NCI-H1105 treated with DMSO at 0.1 percent for 48 hours (cell line): ENCODE measurements around the gene MYO1D.
"Not testable (repeated sequence)": the region's sequence is repeated elsewhere in the genome, so short reads cannot be mapped to it uniquely, and the experiment has no call there.

Source experiments
- DNase-seq: peaks from one replicate; lab custom pipeline; 2025; lab: John Stamatoyannopoulos, UW

The MYO1D gene

DNA sequence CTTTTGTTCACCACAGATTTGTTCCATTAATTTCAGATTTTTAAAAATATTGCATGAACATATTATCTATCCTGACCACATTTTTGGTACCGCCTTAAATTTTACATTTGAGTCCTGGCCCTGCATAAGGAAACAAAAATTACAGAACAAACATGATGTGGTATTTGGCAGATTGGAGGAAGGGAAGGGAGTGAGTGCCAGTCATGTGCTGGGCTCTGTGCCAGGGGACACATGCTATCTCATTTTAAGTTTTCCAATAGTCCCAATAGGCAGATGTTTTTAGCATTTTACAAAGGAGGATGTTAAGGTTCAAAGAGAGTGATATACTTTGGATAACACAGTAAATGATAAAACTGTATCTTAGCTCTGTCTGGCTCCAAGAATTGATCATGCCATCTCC is 205.0 kb downstream of the MYO1D start:
- DNase-seq: peak; percentile 10

DNA sequence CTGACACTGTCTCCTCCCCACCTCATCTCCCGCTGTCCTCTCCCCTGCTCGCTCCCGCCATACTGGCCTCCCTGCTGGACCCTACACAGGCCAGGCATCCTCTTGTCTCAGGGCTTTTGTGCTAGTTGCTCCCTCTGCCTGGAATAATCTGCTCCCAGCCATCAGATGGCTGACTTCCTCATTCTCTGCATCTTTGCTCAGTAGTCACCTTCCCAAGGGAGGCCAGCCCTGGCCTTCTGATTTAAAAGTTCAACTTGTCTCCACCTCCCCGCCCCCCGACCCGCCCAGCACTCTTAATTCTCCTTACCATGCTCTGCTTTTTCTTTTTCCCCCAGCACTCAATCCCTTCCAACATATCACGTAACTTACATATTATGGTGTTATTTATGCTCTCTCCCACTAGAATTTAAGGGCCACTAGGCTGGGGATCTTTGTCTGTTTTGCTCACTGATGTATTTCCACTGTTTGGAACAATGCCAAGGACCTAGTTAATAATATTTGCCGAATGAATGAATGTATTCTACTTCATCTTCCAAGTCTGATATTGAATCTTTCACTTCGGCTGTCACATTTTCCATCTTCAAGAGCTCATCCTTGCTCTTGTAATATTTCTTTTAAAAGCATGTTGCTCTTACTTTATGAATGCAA is 211.9 kb downstream of the MYO1D start:
- no peak for DNase-seq

DNA sequence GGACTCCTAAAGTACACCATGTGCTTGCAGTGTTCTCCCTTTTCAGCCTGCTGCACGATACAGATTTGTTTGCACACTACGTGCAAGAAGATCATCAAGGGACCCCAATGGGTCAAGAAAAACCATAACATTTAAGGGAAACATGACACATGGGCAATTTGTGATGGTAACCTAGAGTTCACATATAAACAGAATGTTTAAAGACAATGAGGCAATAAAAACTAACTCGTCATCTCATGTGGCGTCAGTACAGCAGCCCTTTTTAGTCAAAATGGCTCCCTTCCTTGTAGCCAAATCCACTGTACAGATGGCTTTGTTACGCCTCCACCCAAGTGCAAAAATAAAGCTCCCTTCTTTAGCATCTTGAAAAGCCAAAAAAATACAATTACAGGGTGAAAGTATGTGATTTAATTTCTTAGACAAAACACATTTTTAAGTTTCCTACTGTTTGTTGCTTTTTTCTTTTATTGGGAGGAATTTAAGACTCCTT is 216.4 kb downstream of the MYO1D start:
- DNase-seq: no peak

GRCh38 chr17:32659419-32659842 is 217.5 kb downstream of the MYO1D start:
- DNase-seq: peak; percentile 56

- DNase-seq: no peak
Measured at GRCh38 chr17:32658470-32659418, 218.2 kb downstream of the MYO1D start.

GRCh38 chr17:32656886-32657285 is 220.0 kb downstream of the MYO1D start:
- DNase-seq: no peak

GRCh38 chr17:32654324-32654723 is 222.6 kb downstream of the MYO1D start:
- no peak for DNase-seq

DNA sequence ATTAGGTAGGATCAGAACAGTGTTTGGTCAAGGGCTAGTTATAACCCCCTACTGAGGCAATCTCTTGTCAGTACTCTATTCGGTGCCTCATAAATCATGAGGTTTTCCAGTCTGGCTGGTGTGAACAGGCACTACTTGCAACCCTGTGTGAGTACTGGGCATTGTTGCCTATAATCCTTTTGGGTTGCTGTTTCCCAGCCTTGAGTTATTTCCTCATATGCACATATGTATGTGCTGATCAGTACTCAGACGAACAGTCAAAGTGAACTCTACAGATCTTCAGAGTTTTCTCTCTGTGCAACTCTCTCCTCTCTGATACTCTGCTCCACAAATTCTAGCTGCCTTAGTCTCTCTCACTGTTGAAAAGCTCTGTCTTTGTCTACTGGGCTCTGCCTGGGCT is 225.8 kb downstream of the MYO1D start:
- no peak for DNase-seq

- no peak for DNase-seq
Measured at GRCh38 chr17:32648450-32648849, 228.5 kb downstream of the MYO1D start.

DNA sequence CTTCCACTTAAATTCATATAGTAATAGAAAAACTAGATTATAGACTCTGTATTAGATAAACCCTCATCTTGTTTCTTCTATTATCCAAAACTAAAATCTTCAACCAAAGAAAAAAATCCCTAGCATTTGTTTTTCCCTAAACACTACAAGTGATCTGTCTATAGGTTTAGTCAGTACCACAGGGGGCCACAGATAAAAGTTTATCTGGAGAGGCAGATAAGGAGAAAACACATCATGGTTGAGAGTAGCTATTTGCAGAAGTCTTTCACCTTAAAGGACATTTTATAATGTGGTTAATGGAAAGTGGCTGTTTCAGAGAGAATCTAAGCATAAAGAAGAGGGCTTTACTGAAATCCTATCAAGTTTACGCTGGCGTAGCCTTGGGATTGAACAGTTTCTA is 230.0 kb downstream of the MYO1D start:
- DNase-seq: no peak

GRCh38 chr17:32641514-32641913 is 235.4 kb downstream of the MYO1D start:
- DNase-seq: not testable (repeated sequence)

- DNase-seq: no peak
Measured at GRCh38 chr17:32636598-32637218, 240.2 kb downstream of the MYO1D start.

DNA sequence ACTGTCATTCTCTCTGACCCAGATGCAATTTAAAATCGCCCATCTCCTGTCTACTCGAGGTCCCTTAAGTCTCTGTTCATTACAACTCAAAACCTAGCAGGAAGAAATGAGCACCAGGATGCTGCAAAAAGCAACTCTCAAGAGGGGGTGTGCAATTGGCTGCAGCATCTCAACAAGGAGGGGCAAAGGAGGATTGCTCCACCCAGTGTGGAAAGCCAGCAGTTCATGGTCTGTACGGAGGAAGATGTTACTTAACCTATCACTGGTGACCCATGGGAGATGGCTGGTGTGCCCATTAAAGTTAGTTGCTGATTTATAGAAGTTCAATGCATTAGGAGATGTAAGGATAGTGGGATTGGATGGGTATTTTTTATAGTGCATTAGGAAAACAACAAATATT is 242.8 kb downstream of the MYO1D start:
- DNase-seq: no peak

DNA sequence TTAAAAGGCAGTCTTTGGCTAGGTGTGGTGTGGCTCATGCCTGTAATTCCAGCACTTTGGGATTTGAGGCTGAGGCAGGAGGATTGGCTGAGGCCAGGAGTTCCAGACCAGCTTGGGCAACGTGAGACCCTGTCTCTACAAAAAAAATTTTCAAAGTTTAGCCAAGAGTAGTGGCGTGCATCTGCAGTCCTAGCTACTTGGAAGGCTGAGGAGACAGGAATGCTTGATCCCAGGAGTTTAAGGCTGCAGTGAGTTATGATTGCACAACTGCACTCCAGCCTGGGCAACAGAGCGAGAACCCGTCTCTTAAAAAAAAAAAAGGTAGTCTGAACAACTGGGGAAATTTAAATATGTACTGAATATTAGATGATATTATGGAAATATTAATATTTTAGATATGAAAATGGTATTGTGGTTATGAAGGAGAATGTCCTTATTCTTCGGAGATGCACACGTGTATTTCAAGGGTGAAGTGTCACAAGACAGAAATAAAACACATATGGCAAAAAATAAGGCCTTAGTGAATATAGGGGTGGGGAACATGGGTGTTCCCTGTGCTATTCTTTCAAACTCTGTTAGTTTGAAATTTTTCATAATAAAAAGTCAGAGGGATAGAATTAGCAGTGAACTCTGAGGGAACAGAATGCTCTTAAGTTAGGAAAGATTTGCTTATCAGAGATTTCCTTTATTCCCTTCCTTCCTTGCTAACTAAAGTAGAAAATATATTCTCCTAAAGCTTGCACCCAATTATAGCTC is 245.4 kb downstream of the MYO1D start:
- DNase-seq: no peak

- DNase-seq: no peak
Measured at GRCh38 chr17:32629563-32630190, 247.2 kb downstream of the MYO1D start.

DNA sequence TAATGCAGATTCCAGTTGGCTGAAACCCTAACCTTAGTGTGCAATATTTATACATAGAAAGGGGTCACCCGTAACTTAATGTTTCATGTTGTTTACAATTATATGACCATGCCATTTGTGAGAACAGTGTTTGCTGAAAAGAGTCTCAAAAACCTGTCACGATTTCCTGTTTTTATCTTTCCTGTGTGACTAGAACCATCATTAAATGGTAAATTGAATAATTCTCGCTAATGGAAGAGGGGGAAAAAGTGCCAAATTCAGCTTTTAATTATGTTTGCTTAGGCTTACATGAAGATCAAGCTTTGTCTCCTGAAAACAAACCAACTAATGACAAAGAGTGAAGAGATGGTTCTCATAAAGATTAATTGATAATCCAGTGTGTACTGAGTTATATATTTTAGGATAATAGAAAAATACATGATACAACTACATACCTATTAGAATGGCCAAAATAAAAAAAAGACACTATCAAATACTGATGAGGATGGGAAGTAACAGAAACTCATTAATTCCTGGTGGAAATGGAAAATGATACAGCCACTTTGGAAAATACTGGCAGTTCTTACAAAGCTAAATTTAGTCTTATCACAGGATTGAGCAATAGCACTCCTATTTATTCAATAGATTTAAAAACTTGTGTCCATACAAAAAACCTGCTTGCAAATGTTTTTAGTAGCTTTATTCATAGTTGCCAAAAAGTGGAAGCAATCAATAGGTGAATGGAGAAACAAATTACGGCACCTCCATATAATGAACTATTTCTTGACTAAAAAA is 248.5 kb downstream of the MYO1D start:
- peak; percentile 82 for DNase-seq

GRCh38 chr17:32627239-32627996 is 249.5 kb downstream of the MYO1D start:
- DNase-seq: peak; percentile 97

- DNase-seq: peak; percentile 78
Measured at GRCh38 chr17:32626379-32626791, 250.5 kb downstream of the MYO1D start.

GRCh38 chr17:32625971-32626370 is 251.0 kb downstream of the MYO1D start:
- peak; percentile 78 for DNase-seq

GRCh38 chr17:32623196-32623595 is 253.7 kb downstream of the MYO1D start:
- DNase-seq: no peak
